WTC11 (cell line): ENCODE results near the gene CST5. TPM values are rescaled to one million over a fixed set of nuclear protein-coding genes. Genes with fewer than 3 reads are reported as not detected.

Experiments
- ATAC-seq: fragments of 200-7000 bp; cut with Tn5 transposase; 2 replicates; pipeline ENCODE4 v1.10.0; 2021; ENCODE audit warnings: mild to moderate bottlenecking, moderate library complexity
- CTCF ChIA-PET: fragments of 300-600 bp; sonication (Branson Sonifier 250); formaldehyde crosslinking; loops from one replicate; lab custom pipeline; 2021; ENCODE audit warnings: antibody characterized with exemption; lab: Charles Lee
- POLR2A ChIA-PET: fragments of 350-600 bp; sonication (Branson Sonifier 250); formaldehyde crosslinking; loops from one replicate; lab custom pipeline; 2021; ENCODE audit warnings: antibody characterized with exemption; lab: Charles Lee
- DNase-seq: peaks from one replicate; pipeline ENCODE4 v3.0.0; 2021; ENCODE audit warnings: low spot score
- H3K27ac Mint-ChIP-seq: 2 replicates; pipeline ENCODE4 v1.8.0; 2021; ENCODE audit warnings: mixed read lengths
- H3K27me3 Mint-ChIP-seq: 2 replicates; pipeline ENCODE4 v1.8.0; 2021; ENCODE audit warnings: low read depth, mild to moderate bottlenecking, moderate library complexity, mixed read lengths
- H3K36me3 Mint-ChIP-seq: 2 replicates; pipeline ENCODE4 v1.8.0; 2021; ENCODE audit warnings: mixed read lengths
- H3K4me1 Mint-ChIP-seq: 2 replicates; pipeline ENCODE4 v1.8.0; 2022; ENCODE audit warnings: mixed read lengths
- H3K4me3 Mint-ChIP-seq: 2 replicates; pipeline ENCODE4 v1.8.0; 2021; ENCODE audit warnings: mild to moderate bottlenecking, moderate library complexity, mixed read lengths
- H3K9me3 Mint-ChIP-seq: 2 replicates; pipeline ENCODE4 v1.8.0; 2021; ENCODE audit warnings: mixed read lengths
- AR ChIP-seq: fragments of 250-450 bp; sonication (Bioruptor Pico); IDR thresholded peaks from 2 replicates; pipeline ENCODE4 v1.9.0; 2021; ENCODE audit warnings: mild to moderate bottlenecking
- CDX4 ChIP-seq: fragments of 250-450 bp; sonication (Bioruptor Pico); IDR thresholded peaks from 2 replicates; pipeline ENCODE4 v1.9.0; 2021; ENCODE audit warnings: moderate library complexity, mild to moderate bottlenecking, inconsistent platforms, borderline replicate concordance
- E2F1 ChIP-seq: sonication (generic); formaldehyde crosslinking; IDR thresholded peaks from 2 replicates; pipeline ENCODE4 v1.8.0; 2022; ENCODE audit warnings: mild to moderate bottlenecking, missing genetic modification reagents
- GTF2I ChIP-seq: fragments of 250-450 bp; sonication (Bioruptor Pico); conservative IDR thresholded peaks from 2 replicates; pipeline ENCODE4 v1.4.0; 2021; ENCODE audit warnings: mild to moderate bottlenecking
- IRF1 ChIP-seq: sonication (generic); formaldehyde crosslinking; IDR thresholded peaks from 2 replicates; pipeline ENCODE4 v1.8.0; 2023; ENCODE audit warnings: missing genetic modification reagents
- JAZF1 ChIP-seq: fragments of 250-450 bp; sonication (Bioruptor Pico); IDR thresholded peaks from 2 replicates; pipeline ENCODE4 v1.9.0; 2021; ENCODE audit warnings: moderate library complexity, mild to moderate bottlenecking, inconsistent platforms
- KAT7 ChIP-seq: sonication (generic); formaldehyde crosslinking; IDR thresholded peaks from 2 replicates; pipeline ENCODE4 v1.8.1; 2023; ENCODE audit warnings: missing genetic modification reagents, mild to moderate bottlenecking, borderline replicate concordance
- MXD4 ChIP-seq: fragments of 250-450 bp; sonication (Bioruptor Pico); IDR thresholded peaks from 2 replicates; pipeline ENCODE4 v1.8.0; 2021; ENCODE audit warnings: mild to moderate bottlenecking, moderate library complexity, borderline replicate concordance
- NFATC4 ChIP-seq: fragments of 250-450 bp; sonication (Bioruptor Pico); IDR thresholded peaks from 2 replicates; pipeline ENCODE4 v1.9.0; 2021; ENCODE audit warnings: mild to moderate bottlenecking
- NR2C2 ChIP-seq: sonication (generic); formaldehyde crosslinking; IDR thresholded peaks from 2 replicates; pipeline ENCODE4 v1.8.0; 2022; ENCODE audit warnings: mild to moderate bottlenecking, missing genetic modification reagents
- PREB ChIP-seq: sonication (generic); formaldehyde crosslinking; IDR thresholded peaks from 2 replicates; pipeline ENCODE4 v1.8.1; 2022; ENCODE audit warnings: mild to moderate bottlenecking, missing genetic modification reagents, moderate library complexity, borderline replicate concordance
- SMAD3 ChIP-seq: sonication (generic); formaldehyde crosslinking; IDR thresholded peaks from 2 replicates; pipeline ENCODE4 v1.8.0; 2022; ENCODE audit warnings: missing genetic modification reagents, mild to moderate bottlenecking, borderline replicate concordance
- TEAD1 ChIP-seq: sonication (generic); formaldehyde crosslinking; IDR thresholded peaks from 2 replicates; pipeline ENCODE4 v1.8.0; 2022; ENCODE audit warnings: mild to moderate bottlenecking, missing genetic modification reagents
- total RNA-seq: library from RNA; stranded (reverse); gene quantifications from 3 replicates; pipeline ENCODE4 v1.2.3, GENCODE V29; 2021
- TF ChIP-seq, protein P1 (sequence below): sonication (generic); formaldehyde crosslinking; conservative IDR thresholded peaks from 2 replicates; pipeline ENCODE4 v1.8.1; 2023; ENCODE audit warnings: mild to moderate bottlenecking, low read depth, missing genetic modification reagents, moderate library complexity
- TF ChIP-seq, protein P2 (sequence below): sonication (generic); formaldehyde crosslinking; IDR thresholded peaks from 2 replicates; pipeline ENCODE4 v1.8.1; 2023; ENCODE audit warnings: mild to moderate bottlenecking, missing genetic modification reagents, moderate library complexity

The CST5 gene
- total RNA-seq, 1 experiment from 2014 or later: not detected

DNA sequence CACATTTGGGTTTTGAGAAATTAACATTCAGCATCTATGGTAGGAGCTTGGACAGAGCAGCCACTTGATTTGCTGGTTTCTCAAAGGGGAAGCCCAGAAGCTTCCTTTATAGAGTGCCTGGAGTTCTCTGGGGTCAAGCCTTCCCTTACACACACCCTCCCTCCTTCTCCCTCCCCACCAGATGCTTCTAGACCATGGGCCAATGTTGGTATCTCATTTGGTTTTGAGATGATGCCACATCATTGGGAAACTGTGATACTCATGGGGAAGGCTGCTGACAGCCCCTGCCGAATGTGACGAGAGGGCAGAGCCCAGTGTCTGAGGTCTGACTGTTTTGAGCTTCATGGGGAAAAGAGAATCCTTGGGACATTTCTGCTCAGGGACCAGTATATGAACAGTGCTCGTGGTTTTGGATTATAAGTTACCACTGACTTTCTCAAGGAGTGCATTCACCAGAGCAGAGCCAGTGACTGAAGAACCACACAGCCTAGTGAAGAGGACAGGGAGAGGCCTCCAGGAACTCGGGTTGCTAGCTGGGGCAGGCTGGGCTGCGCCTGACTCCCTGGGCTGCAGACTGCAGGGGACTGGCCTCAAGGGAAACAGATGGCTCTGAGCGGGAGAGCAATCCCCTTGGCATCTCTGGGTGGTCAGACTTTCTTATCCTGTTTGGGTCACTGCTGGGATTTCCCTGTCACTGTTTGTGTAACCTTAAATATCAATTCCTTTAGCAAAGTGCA lies 46.4 kb upstream of the CST5 start (continued):
- TF ChIP-seq CDX4: no peak
- TF ChIP-seq, all 79 proteins: peak for 0

GRCh38 chr20:23924751-23925150 lies 45.2 kb upstream of the CST5 start:
- DNase-seq: no peak
- POLR2A ChIA-PET: no interaction called here
- CTCF ChIA-PET: no interaction called here
- Mint-ChIP-seq H3K36me3 (no peaks in the 10 kb centered on the region), H3K4me1 (peaks cover 3% of the 10 kb centered on the region; the same call in 1 of the 2 replicates), H3K27ac (no peak overlapping the region), H3K9me3 (peaks cover 6% of the 10 kb centered on the region), H3K4me3 (no peak overlapping the region), H3K27me3 (no peaks in the 10 kb centered on the region; the same call in 1 of the 2 replicates)
- no peak for ATAC-seq
- TF ChIP-seq NR2C2 (CRISPR knock-in tag): no peak

DNA sequence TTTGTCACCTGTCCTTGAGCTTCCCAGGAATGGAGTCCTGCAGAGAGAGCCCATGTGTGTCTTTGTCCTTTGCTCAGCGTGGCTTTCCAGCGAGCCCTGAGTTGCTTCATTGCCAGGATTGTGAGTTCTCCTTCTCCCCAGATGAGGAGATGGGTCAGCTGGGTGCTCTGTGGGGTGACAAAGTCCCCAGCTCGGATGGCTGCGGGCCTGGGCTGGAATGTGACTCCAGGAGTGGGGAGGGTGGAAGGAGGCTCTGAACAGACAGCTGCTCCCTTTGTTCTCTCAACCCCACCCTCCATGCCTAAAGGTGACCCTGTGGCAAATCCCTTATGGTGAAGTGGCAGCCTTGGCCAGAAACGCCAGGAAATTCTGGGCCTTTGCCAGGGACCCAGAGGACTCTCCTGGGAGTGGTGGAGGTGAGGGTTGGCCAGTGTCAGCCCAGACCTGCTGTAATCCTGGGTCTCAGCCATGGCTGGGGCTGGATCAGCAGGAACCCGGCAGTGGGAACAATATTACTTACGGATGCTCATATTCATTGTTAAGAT lies 44.4 kb upstream of the CST5 start:
- peaks cover 3% of the 10 kb centered on the region; the same call in 1 of the 2 replicates for H3K4me1 Mint-ChIP-seq
- CTCF ChIA-PET: no interaction called here
- no peaks in the 10 kb centered on the region for H3K9me3 Mint-ChIP-seq
- H3K27ac Mint-ChIP-seq: no peak overlapping the region
- H3K27me3 Mint-ChIP-seq: no peaks in the 10 kb centered on the region
- H3K4me3 Mint-ChIP-seq: no peak overlapping the region
- POLR2A ChIA-PET: no interaction called here
- TF ChIP-seq PREB (no peak), IRF1 (CRISPR knock-in tag) (no peak), CDX4 (no peak), KAT7 (CRISPR knock-in tag) (no peak)
- TF ChIP-seq, protein P1, sequence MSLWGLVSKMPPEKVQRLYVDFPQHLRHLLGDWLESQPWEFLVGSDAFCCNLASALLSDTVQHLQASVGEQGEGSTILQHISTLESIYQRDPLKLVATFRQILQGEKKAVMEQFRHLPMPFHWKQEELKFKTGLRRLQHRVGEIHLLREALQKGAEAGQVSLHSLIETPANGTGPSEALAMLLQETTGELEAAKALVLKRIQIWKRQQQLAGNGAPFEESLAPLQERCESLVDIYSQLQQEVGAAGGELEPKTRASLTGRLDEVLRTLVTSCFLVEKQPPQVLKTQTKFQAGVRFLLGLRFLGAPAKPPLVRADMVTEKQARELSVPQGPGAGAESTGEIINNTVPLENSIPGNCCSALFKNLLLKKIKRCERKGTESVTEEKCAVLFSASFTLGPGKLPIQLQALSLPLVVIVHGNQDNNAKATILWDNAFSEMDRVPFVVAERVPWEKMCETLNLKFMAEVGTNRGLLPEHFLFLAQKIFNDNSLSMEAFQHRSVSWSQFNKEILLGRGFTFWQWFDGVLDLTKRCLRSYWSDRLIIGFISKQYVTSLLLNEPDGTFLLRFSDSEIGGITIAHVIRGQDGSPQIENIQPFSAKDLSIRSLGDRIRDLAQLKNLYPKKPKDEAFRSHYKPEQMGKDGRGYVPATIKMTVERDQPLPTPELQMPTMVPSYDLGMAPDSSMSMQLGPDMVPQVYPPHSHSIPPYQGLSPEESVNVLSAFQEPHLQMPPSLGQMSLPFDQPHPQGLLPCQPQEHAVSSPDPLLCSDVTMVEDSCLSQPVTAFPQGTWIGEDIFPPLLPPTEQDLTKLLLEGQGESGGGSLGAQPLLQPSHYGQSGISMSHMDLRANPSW (CRISPR knock-in tag): no peak
- no peak for ATAC-seq
- no peaks in the 10 kb centered on the region for H3K36me3 Mint-ChIP-seq
- no peak for DNase-seq

DNA sequence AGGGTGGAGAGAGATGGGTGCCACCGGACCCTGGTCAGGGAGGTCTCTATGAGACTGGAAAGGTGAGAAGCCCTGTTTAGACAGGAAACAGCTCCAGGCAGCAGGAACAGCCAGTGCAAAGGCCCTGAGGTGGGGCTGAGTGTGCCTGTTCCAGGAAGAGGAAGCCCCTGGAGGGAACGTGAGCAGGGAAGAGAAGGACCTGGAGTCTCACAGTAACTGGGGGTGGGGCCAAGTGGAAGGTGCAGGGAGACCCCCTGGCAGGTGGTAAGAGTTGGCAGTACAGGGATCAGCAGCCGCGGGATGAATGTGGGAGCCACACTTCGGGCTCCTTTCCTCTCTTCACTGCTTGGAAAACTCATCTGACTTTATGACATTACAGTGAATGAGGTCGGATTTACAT lies 43.8 kb upstream of the CST5 start:
- ChIA-PET CTCF (no interaction called here), POLR2A (no interaction called here)
- no peaks in the 10 kb centered on the region for H3K9me3 Mint-ChIP-seq
- ATAC-seq (no peak), DNase-seq (no peak)
- H3K4me1 Mint-ChIP-seq: peaks cover 5% of the 10 kb centered on the region
- H3K27ac Mint-ChIP-seq: no peak overlapping the region
- H3K36me3 Mint-ChIP-seq: no peaks in the 10 kb centered on the region
- no peaks in the 10 kb centered on the region for H3K27me3 Mint-ChIP-seq
- no peak overlapping the region for H3K4me3 Mint-ChIP-seq
- TF ChIP-seq GTF2I (no peak), JAZF1 (no peak), SMAD3 (CRISPR knock-in tag) (no peak), MXD4 (CRISPR knock-in tag) (no peak), AR (no peak), E2F1 (no peak), TEAD1 (CRISPR knock-in tag) (no peak), NFATC4 (CRISPR knock-in tag) (no peak)
- TF ChIP-seq, protein P2, sequence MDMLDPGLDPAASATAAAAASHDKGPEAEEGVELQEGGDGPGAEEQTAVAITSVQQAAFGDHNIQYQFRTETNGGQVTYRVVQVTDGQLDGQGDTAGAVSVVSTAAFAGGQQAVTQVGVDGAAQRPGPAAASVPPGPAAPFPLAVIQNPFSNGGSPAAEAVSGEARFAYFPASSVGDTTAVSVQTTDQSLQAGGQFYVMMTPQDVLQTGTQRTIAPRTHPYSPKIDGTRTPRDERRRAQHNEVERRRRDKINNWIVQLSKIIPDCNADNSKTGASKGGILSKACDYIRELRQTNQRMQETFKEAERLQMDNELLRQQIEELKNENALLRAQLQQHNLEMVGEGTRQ (CRISPR knock-in tag): no peak
